Smooth muscle cell (in vitro differentiated cells): ENCODE data around the gene ABCG2. TPM values are rescaled to one million over a fixed set of nuclear protein-coding genes. Genes with fewer than 3 reads are reported as not detected.

ENCODE experiments used
- DNase-seq: peaks from one replicate; lab custom pipeline; 2025; ENCODE audit not compliant: unreplicated experiment; lab: John Stamatoyannopoulos, UW
- H2AFZ ChIP-seq: fragments of 200-600 bp; sonication (generic); 2 replicates; pipeline ENCODE4 v1.6.0; 2016; ENCODE audit warnings: antibody characterized with exemption, low read depth, mild to moderate bottlenecking
- H3F3A ChIP-seq: fragments of 200-600 bp; sonication (generic); 2 replicates; pipeline ENCODE4 v1.6.0; 2017; ENCODE audit warnings: antibody characterized with exemption, low read depth
- H3K27ac ChIP-seq: fragments of 200-600 bp; sonication (generic); 2 replicates; pipeline ENCODE4 v1.5.1; 2016; ENCODE audit warnings: low read depth, mild to moderate bottlenecking
- H3K27me3 ChIP-seq: fragments of 200-600 bp; sonication (generic); 2 replicates; pipeline ENCODE4 v1.6.1; 2016; ENCODE audit warnings: low read depth, mild to moderate bottlenecking
- H3K36me3 ChIP-seq: fragments of 200-600 bp; sonication (generic); 2 replicates; pipeline ENCODE4 v1.5.1; 2016; ENCODE audit warnings: low read depth
- H3K4me1 ChIP-seq: fragments of 200-600 bp; sonication (generic); 2 replicates; pipeline ENCODE4 v1.5.1; 2016; ENCODE audit warnings: low read depth
- H3K4me2 ChIP-seq: fragments of 200-600 bp; sonication (generic); 2 replicates; pipeline ENCODE4 v1.6.0; 2016; ENCODE audit warnings: mild to moderate bottlenecking
- H3K4me3 ChIP-seq: fragments of 200-600 bp; sonication (generic); 2 replicates; pipeline ENCODE4 v1.5.1; 2016; ENCODE audit warnings: mild to moderate bottlenecking
- H3K79me2 ChIP-seq: fragments of 200-600 bp; sonication (generic); 2 replicates; pipeline ENCODE4 v1.6.0; 2016; ENCODE audit warnings: low read depth, mild to moderate bottlenecking
- H3K9ac ChIP-seq: fragments of 200-600 bp; sonication (generic); 2 replicates; pipeline ENCODE4 v1.6.0; 2016; ENCODE audit warnings: low read depth
- H3K9me3 ChIP-seq: fragments of 200-600 bp; sonication (generic); replicated peaks from 2 replicates; pipeline ENCODE4 v1.5.1; 2016; ENCODE audit warnings: low read depth
- H4K20me1 ChIP-seq: fragments of 200-600 bp; sonication (generic); 2 replicates; pipeline ENCODE4 v1.6.0; 2016; ENCODE audit warnings: low read depth
- WGBS: methylation state at CpG from one replicate; pipeline ENCODE4 v1.1.7; 2016; ENCODE audit warnings: low lambda C conversion rate; 5-methylcytosine and 5-hydroxymethylcytosine counted together
- polyA plus RNA-seq: library from polyadenylated mRNA; unstranded; fragments of >200 nt; fragmentation: Nextera tagmentation; extraction: Ambion mirVana; gene quantifications from 2 replicates; pipeline ENCODE4 v1.2.1, GENCODE V29; 2016
- total RNA-seq: library from RNA; depleted of rRNA; stranded (reverse); fragments of >200 nt; gene quantifications from 2 replicates; pipeline ENCODE4 v1.2.3, GENCODE V29; 2014
- TF ChIP-seq, protein P1 (sequence below): fragments of 200-600 bp; sonication (generic); IDR thresholded peaks from 2 replicates; pipeline ENCODE4 v1.5.1; 2017; ENCODE audit warnings: borderline replicate concordance, mild to moderate bottlenecking, antibody characterized with exemption; ENCODE audit not compliant: insufficient read depth, poor library complexity, severe bottlenecking

Gene ABCG2
- total and polyA plus RNA-seq, 2 experiments from 2014 or later, result 0.42 to 2.5 TPM

DNA sequence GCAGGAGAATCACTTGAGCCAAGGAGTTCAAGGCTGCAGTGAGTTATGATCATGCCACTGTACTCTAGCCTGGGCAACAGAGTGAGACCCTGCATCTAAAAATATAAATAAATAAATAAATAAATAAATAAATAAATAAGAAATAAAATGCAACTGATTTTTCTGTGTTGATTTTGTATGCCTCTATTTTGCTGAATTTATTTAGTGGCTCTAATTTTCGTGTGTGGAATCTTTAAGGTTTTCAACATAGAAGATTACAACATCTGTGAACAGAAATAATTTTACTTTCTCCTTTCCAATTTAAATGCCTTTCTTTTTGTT, 30.9 kb upstream of the ABCG2 start:
- Histone ChIP-seq H2AFZ (no peak overlapping the region), H3K27ac (no peak overlapping the region), H3K4me1 (peaks cover 9% of the 10 kb centered on the region), H3K27me3 (no peaks in the 10 kb centered on the region), H4K20me1 (no peaks in the 10 kb centered on the region), H3F3A (peaks cover 10% of the 10 kb centered on the region), H3K4me2 (no peak overlapping the region), H3K4me3 (no peak overlapping the region), H3K79me2 (no peaks in the 10 kb centered on the region), H3K36me3 (no peaks in the 10 kb centered on the region), H3K9me3 (no peaks in the 10 kb centered on the region), H3K9ac (no peak overlapping the region)
- TF ChIP-seq, protein P1, sequence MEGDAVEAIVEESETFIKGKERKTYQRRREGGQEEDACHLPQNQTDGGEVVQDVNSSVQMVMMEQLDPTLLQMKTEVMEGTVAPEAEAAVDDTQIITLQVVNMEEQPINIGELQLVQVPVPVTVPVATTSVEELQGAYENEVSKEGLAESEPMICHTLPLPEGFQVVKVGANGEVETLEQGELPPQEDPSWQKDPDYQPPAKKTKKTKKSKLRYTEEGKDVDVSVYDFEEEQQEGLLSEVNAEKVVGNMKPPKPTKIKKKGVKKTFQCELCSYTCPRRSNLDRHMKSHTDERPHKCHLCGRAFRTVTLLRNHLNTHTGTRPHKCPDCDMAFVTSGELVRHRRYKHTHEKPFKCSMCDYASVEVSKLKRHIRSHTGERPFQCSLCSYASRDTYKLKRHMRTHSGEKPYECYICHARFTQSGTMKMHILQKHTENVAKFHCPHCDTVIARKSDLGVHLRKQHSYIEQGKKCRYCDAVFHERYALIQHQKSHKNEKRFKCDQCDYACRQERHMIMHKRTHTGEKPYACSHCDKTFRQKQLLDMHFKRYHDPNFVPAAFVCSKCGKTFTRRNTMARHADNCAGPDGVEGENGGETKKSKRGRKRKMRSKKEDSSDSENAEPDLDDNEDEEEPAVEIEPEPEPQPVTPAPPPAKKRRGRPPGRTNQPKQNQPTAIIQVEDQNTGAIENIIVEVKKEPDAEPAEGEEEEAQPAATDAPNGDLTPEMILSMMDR, result no peak
- no peak for DNase-seq
- 81% methylated on average over 1 of the region's 1 CpG for WGBS

DNA sequence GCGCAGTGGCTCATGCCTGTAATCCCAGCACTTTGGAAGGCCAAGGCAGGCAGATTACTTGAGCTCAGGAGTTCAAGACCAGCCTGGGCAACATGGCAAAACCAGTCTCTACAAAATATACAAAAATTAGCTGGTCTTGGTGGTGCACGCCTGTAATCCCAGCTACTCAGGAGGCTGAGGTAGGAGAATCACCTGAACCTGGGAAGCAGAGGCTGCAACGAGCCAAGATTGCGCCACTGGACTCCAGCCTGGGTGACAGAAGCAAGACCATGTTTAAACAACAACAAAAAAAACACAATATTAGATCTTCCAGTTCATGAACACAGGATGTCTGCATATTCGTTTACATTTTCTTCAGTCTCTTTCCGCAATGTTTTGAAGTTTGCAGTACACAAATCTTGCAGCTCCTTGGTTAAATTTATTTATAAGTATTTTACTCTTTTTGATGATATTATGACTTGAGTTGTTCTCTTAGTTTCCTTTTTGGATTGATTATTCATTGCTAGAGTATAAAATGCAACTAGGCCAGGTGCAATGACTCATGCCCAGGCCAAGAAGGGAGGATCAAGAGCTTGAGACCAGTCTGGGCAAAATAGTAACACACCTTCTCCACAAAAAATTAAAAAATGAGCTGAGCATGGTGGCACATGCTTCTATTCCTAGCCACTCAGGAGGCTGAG, 30.4 kb upstream of the ABCG2 start:
- no peak overlapping the region for H3K27ac ChIP-seq
- H3F3A ChIP-seq, result peaks cover 10% of the 10 kb centered on the region
- H3K36me3 ChIP-seq, result no peaks in the 10 kb centered on the region
- peaks cover 9% of the 10 kb centered on the region for H3K4me1 ChIP-seq
- H3K4me2 ChIP-seq, result no peak overlapping the region
- H3K27me3 ChIP-seq, result no peaks in the 10 kb centered on the region
- 97% methylated on average over 6 of the region's 6 CpGs for WGBS
- H4K20me1 ChIP-seq, result no peaks in the 10 kb centered on the region
- TF ChIP-seq, protein P1, result no peak
- no peak overlapping the region for H3K9ac ChIP-seq
- no peak overlapping the region for H2AFZ ChIP-seq
- no peak for DNase-seq
- no peaks in the 10 kb centered on the region for H3K79me2 ChIP-seq
- no peaks in the 10 kb centered on the region for H3K9me3 ChIP-seq
- H3K4me3 ChIP-seq, result no peak overlapping the region

DNA sequence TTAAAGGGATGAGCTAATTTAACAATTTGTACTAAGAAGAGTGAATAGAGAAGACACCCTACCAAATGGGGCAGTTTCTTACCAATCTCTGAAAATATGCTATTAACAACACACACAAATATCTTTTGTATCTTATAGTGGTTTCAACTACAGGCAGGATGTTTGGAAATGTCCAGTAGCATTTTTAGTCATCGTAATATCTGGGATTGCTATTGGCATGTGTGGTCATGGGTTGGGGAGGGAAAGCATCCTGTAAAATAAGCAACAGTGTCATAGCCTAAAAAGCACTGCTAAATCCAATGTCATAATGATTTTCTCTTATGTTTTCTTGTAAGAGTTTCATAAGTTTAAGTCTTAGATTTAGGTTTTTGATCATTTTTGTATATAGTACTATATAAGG, 29.3 kb upstream of the ABCG2 start:
- no peaks in the 10 kb centered on the region for H3K79me2 ChIP-seq
- H3K4me2 ChIP-seq, result no peak overlapping the region
- no peaks in the 10 kb centered on the region for H3K27me3 ChIP-seq
- DNase-seq, result no peak
- H4K20me1 ChIP-seq, result no peaks in the 10 kb centered on the region
- H2AFZ ChIP-seq, result no peak overlapping the region
- TF ChIP-seq, protein P1, result no peak
- 29% methylated on average over 1 of the region's 1 CpG for WGBS
- H3K4me3 ChIP-seq, result no peak overlapping the region
- peaks cover 10% of the 10 kb centered on the region for H3F3A ChIP-seq
- no peak overlapping the region for H3K9ac ChIP-seq
- no peaks in the 10 kb centered on the region for H3K36me3 ChIP-seq
- H3K27ac ChIP-seq, result no peak overlapping the region
- H3K9me3 ChIP-seq, result no peaks in the 10 kb centered on the region
- peaks cover 9% of the 10 kb centered on the region for H3K4me1 ChIP-seq

DNA sequence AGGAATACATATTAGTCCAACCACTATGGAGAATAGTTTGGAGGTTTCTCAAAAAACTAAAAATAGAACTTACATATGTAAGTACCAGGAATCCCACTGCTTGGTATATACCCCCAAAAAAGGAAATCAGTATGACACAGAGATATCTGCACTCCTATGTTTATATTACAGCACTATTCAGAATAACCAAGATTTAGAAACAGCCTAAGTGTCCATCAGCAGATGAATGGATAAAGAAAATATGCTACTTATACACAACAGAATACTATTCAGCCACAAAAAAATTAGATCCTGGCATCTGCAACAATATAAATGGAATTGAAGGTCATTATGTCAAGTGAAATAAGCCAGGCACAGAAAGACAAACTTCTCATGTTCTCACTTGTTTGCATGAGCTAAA, 27.5 kb upstream of the ABCG2 start:
- Histone ChIP-seq H3F3A (peaks cover 10% of the 10 kb centered on the region), H3K4me3 (no peak overlapping the region), H3K79me2 (no peaks in the 10 kb centered on the region), H3K27ac (no peak overlapping the region), H3K4me2 (no peak overlapping the region), H3K9ac (no peak overlapping the region), H2AFZ (no peak overlapping the region), H4K20me1 (no peaks in the 10 kb centered on the region), H3K36me3 (no peaks in the 10 kb centered on the region), H3K9me3 (no peaks in the 10 kb centered on the region), H3K27me3 (no peaks in the 10 kb centered on the region), H3K4me1 (peaks cover 9% of the 10 kb centered on the region)
- TF ChIP-seq, protein P1, result no peak
- DNase-seq, result no peak
